H9 (cell line): ENCODE measurements around the gene GLB1L3. TPM values are rescaled to one million over a fixed set of nuclear protein-coding genes. Genes with fewer than 3 reads are reported as not detected.

ENCODE experiments used
- DNase-seq: peaks from one replicate; pipeline ENCODE4 v3.0.0-alpha.2; 2017
- H2AFZ ChIP-seq: one replicate; pipeline ENCODE4 v1.6.1; 2013; ENCODE audit warnings: mild to moderate bottlenecking, low read length, control low read depth, moderate library complexity
- H2AK5ac ChIP-seq: 2 replicates; pipeline ENCODE4 v1.6.1; 2013; ENCODE audit warnings: low read length, control low read depth, mixed read lengths; ENCODE audit not compliant: insufficient read length
- H2BK120ac ChIP-seq: one replicate; pipeline ENCODE4 v1.6.1; 2013; ENCODE audit warnings: low read depth, mild to moderate bottlenecking, low read length, control low read depth, inconsistent platforms; ENCODE audit not compliant: poor library complexity, severe bottlenecking
- H2BK12ac ChIP-seq: 2 replicates; pipeline ENCODE4 v1.6.1; 2013; ENCODE audit warnings: low read length, control low read depth, mixed read lengths, low read depth; ENCODE audit not compliant: insufficient read length
- H2BK15ac ChIP-seq: 2 replicates; pipeline ENCODE4 v1.6.1; 2013; ENCODE audit warnings: low read depth, low read length, control low read depth
- H2BK20ac ChIP-seq: one replicate; pipeline ENCODE4 v1.6.1; 2013; ENCODE audit warnings: low read depth, mild to moderate bottlenecking, low read length, control low read depth, inconsistent platforms; ENCODE audit not compliant: poor library complexity, severe bottlenecking
- H2BK5ac ChIP-seq: 2 replicates; pipeline ENCODE4 v1.6.1; 2013; ENCODE audit warnings: low read length, control low read depth, mixed read lengths; ENCODE audit not compliant: insufficient read length
- H3K14ac ChIP-seq: 2 replicates; pipeline ENCODE4 v1.6.1; 2013; ENCODE audit warnings: low read length, control low read depth; ENCODE audit not compliant: insufficient read depth
- H3K18ac ChIP-seq: 2 replicates; pipeline ENCODE4 v1.6.1; 2013; ENCODE audit warnings: low read depth, mild to moderate bottlenecking, mixed read lengths, low read length, control low read depth; ENCODE audit not compliant: insufficient read length
- H3K23ac ChIP-seq: 2 replicates; pipeline ENCODE4 v1.6.1; 2013; ENCODE audit warnings: low read length, control low read depth, mixed read lengths, low read depth; ENCODE audit not compliant: insufficient read length
- H3K23me2 ChIP-seq: 2 replicates; pipeline ENCODE4 v1.6.1; 2013; ENCODE audit warnings: low read depth, mild to moderate bottlenecking, mixed read lengths, low read length, control low read depth; ENCODE audit not compliant: insufficient read length, poor library complexity, severe bottlenecking
- H3K27ac ChIP-seq: 2 replicates; pipeline ENCODE4 v1.5.1; 2013; ENCODE audit warnings: low read length, control low read depth, mixed read lengths, low read depth; ENCODE audit not compliant: insufficient read length
- H3K27me3 ChIP-seq: 2 replicates; pipeline ENCODE4 v1.6.1; 2013; ENCODE audit warnings: low read length, control low read depth, inconsistent platforms; ENCODE audit not compliant: insufficient read depth
- H3K4ac ChIP-seq: 2 replicates; pipeline ENCODE4 v1.6.1; 2013; ENCODE audit warnings: low read depth, mild to moderate bottlenecking, control low read depth, inconsistent platforms, low read length, moderate library complexity
- H3K4me1 ChIP-seq: 2 replicates; pipeline ENCODE4 v1.6.1; 2013; ENCODE audit warnings: low read length, control low read depth, inconsistent platforms; ENCODE audit not compliant: insufficient read depth
- H3K4me2 ChIP-seq: 2 replicates; pipeline ENCODE4 v1.6.1; 2013; ENCODE audit warnings: low read length, control low read depth, mixed read lengths; ENCODE audit not compliant: insufficient read length, insufficient read depth
- H3K56ac ChIP-seq: 2 replicates; pipeline ENCODE4 v1.6.1; 2013; ENCODE audit warnings: low read depth, mild to moderate bottlenecking, mixed read lengths, low read length, control low read depth; ENCODE audit not compliant: insufficient read length
- H3K79me1 ChIP-seq: 2 replicates; pipeline ENCODE4 v1.6.1; 2013; ENCODE audit warnings: low read depth, mild to moderate bottlenecking, moderate library complexity, low read length, control low read depth, inconsistent platforms; ENCODE audit not compliant: insufficient read depth, poor library complexity, severe bottlenecking
- H3K79me2 ChIP-seq: 2 replicates; pipeline ENCODE4 v1.6.1; 2013; ENCODE audit warnings: low read length, control low read depth, inconsistent platforms; ENCODE audit not compliant: insufficient read depth
- H3K9ac ChIP-seq: 2 replicates; pipeline ENCODE4 v1.6.1; 2013; ENCODE audit warnings: low read length, control low read depth, mixed read lengths; ENCODE audit not compliant: insufficient read length; ENCODE audit errors: extremely low read depth
- H3K9me3 ChIP-seq: one replicate; pipeline ENCODE4 v1.6.1; 2013; ENCODE audit warnings: low read depth, low read length, inconsistent platforms; ENCODE audit not compliant: control insufficient read depth
- H3T11ph ChIP-seq: one replicate; pipeline ENCODE4 v1.6.1; 2013; ENCODE audit warnings: mild to moderate bottlenecking, low read length, control low read depth, inconsistent platforms
- H4K20me1 ChIP-seq: one replicate; pipeline ENCODE4 v1.6.1; 2013; ENCODE audit not compliant: control insufficient read depth, insufficient read length, insufficient read depth
- H4K5ac ChIP-seq: 2 replicates; pipeline ENCODE4 v1.6.1; 2013; ENCODE audit warnings: low read depth, mild to moderate bottlenecking, mixed read lengths, low read length, control low read depth; ENCODE audit not compliant: insufficient read length
- H4K8ac ChIP-seq: replicated peaks from 2 replicates; pipeline ENCODE4 v1.6.1; 2013; ENCODE audit warnings: low read length, control low read depth, mixed read lengths, low read depth; ENCODE audit not compliant: insufficient read length
- H4K91ac ChIP-seq: 2 replicates; pipeline ENCODE4 v1.6.1; 2013; ENCODE audit warnings: low read depth, mild to moderate bottlenecking, moderate library complexity, mixed read lengths, low read length, control low read depth; ENCODE audit not compliant: insufficient read length
- H3K27ac Mint-ChIP-seq, 3 experiments: 2 replicates in 2 of 3; 3 replicates in 1 of 3; pipeline ENCODE4 v1.8.0; 2020 to 2021; ENCODE audit warnings: mixed read lengths in 3 of 3, mild to moderate bottlenecking in 1 of 3, moderate library complexity in 1 of 3
- H3K27me3 Mint-ChIP-seq: 2 replicates; pipeline ENCODE4 v1.8.0; 2021; ENCODE audit warnings: low read depth, mild to moderate bottlenecking, moderate library complexity, mixed read lengths
- H3K36me3 Mint-ChIP-seq, 3 experiments: 2 replicates in 2 of 3; 3 replicates in 1 of 3; pipeline ENCODE4 v1.8.0; 2020 to 2021; ENCODE audit warnings: low read depth in 3 of 3, mixed read lengths in 3 of 3; ENCODE audit not compliant: insufficient read depth in 1 of 3
- H3K4me1 Mint-ChIP-seq, 2 experiments: 2 replicates each; pipeline ENCODE4 v1.8.0; 2020; ENCODE audit warnings: mixed read lengths in 2 of 2
- H3K4me3 Mint-ChIP-seq, 2 experiments: 2 replicates in 1 of 2; 3 replicates in 1 of 2; pipeline ENCODE4 v1.8.0; 2020 to 2021; ENCODE audit warnings: mild to moderate bottlenecking in 2 of 2, mixed read lengths in 2 of 2, moderate library complexity in 1 of 2
- H3K9me3 Mint-ChIP-seq, 2 experiments: 2 replicates in 1 of 2; 3 replicates in 1 of 2; pipeline ENCODE4 v1.8.0; 2020; ENCODE audit warnings: mild to moderate bottlenecking in 2 of 2, mixed read lengths in 2 of 2, moderate library complexity in 1 of 2
- CTCF ChIP-seq: fragments of 200-600 bp; sonication (generic); conservative IDR thresholded peaks from 3 replicates; pipeline ENCODE4 v1.8.0; 2021; ENCODE audit warnings: antibody characterized with exemption, mild to moderate bottlenecking
- WGBS: extraction: QIAGEN DNeasy Blood & Tissue Kit; methylation state at CpG from one replicate; pipeline ENCODE4 v1.1.7; 2013; ENCODE audit warnings: missing lambda C conversion rate, low lambda C conversion rate, mixed read lengths; ENCODE audit not compliant: insufficient read length; ENCODE audit errors: extremely low coverage; 5-methylcytosine and 5-hydroxymethylcytosine counted together
- total RNA-seq: library from RNA; stranded (reverse); gene quantifications from 2 replicates; pipeline ENCODE4 v1.2.1, GENCODE V29; 2021

The GLB1L3 gene
- total RNA-seq, 1 experiment from 2014 or later: 11.2 TPM

GRCh38 chr11:134294664-134295063 lies 18.5 kb downstream of the GLB1L3 start:
- Histone ChIP-seq H4K5ac (no peak overlapping the region), H3K18ac (no peak overlapping the region), H3K4me2 (no peak overlapping the region), H2BK20ac (no peak overlapping the region), H2AK5ac (no peak overlapping the region), H3K56ac (no peak overlapping the region), H3K23me2 (no peaks in the 10 kb centered on the region), H3K79me1 (no peaks in the 10 kb centered on the region), H3K4me1 (no peaks in the 10 kb centered on the region), H3K27me3 (no peaks in the 10 kb centered on the region), H3K79me2 (no peaks in the 10 kb centered on the region), H3K4ac (no peak overlapping the region), H3T11ph (no peak overlapping the region), H4K91ac (no peak overlapping the region), H3K14ac (no peak overlapping the region), H2BK5ac (no peak overlapping the region), H2AFZ (no peak overlapping the region), H2BK120ac (no peak overlapping the region), H3K27ac (no peak overlapping the region), H3K9me3 (no peaks in the 10 kb centered on the region), H4K8ac (no peak overlapping the region), H2BK12ac (no peak overlapping the region), H3K9ac (no peak overlapping the region), H3K23ac (no peak overlapping the region), H2BK15ac (no peak overlapping the region), H4K20me1 (no peaks in the 10 kb centered on the region)
- DNase-seq: no peak
- no peaks in the 10 kb centered on the region for H3K9me3 Mint-ChIP-seq
- no peak overlapping the region; a peak in 1 of 7 replicates for H3K27ac Mint-ChIP-seq
- H3K4me3 Mint-ChIP-seq: no peak overlapping the region
- no CpG with 5 or more reads among the region's 9 CpGs for WGBS
- peaks cover 9 to 36% (median 18%) of the 10 kb centered on the region in 3 experiments; a peak in 6 of 7 replicates for H3K36me3 Mint-ChIP-seq
- TF ChIP-seq CTCF: no peak
- no peaks in the 10 kb centered on the region for H3K27me3 Mint-ChIP-seq
- H3K4me1 Mint-ChIP-seq: peaks cover 1 to 2% of the 10 kb centered on the region in 2 experiments
